HG02938 (cell line): ENCODE data around the gene CIAO2B.

Source experiments
- ATAC-seq: cut with Tn5 transposase; IDR thresholded peaks from one replicate; pipeline ENCODE4 v1.9.1; 2021; ENCODE audit warnings: mild to moderate bottlenecking, moderate library complexity; ENCODE audit not compliant: unreplicated experiment

Gene CIAO2B

DNA sequence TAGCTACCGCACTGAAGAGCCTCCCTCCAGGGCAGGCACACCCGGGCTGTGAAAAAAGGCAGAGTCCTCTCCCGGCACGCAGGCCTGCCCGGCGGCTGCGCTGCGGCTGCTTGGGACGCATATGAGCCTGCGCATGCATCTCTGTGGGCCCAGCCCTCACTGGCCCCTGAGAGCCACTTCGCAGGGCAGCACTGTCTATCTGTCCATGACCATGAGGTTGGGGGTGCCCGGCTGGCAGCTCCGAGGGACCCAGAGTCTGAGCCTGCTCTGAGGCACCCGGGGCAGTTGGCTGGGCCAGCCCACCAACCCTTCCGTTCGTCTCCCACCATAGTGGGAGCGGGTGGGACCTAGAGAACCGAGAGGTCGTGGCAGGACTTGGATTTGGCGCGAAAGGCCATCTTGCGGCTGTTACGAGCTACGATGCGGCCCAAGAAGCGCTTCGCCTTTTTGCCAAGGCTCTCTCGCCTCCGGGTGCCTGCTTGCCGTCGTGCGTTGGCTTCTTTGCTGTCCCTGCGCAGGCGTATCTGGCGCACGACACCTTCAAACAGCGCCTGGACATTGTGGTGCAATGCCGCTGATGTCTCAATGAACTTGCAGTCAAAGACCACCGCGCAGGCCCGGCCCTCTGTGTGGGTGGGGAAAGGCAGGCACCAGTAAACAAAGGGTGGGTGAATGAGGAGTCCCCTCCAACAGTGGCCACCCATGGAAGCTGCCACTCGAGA, 12.3 kb downstream of the CIAO2B start:
- no peak for ATAC-seq

DNA sequence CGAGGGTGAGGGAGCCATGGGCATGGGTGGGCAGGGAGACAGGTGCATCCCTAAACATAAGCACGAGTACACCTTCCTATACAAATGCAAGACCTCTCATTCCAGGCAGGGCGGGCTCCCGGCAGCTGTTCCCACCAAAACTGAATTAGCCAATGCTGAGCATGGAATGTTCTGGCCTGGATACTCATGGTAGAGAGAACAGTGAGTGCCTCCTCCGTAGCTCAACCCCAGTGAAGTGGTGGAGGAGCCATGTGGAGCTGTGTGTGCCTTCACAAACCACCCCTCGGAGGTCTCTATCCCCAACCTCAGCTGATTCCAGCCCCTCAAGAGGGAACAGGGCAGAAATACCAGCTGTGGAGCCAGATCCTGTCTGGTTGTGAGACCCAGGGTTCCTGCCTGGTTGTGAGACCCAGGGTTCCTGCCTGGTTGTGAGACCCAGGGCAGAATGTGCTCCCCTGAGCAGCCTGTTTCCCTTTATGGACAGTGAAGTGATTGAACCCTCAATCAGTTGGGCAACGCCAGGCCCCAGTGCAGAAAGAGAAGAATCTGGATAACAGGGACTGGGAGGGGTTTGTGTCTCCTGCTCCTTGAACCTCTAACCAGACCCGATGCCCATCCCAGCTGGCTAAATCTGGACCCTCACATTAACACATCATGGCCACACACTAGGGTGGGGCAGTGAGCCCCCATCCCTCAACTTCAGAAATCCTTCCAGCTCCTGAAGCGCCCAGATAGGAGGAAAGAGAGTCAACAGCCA, 13.1 kb downstream of the CIAO2B start:
- ATAC-seq, result no peak

DNA sequence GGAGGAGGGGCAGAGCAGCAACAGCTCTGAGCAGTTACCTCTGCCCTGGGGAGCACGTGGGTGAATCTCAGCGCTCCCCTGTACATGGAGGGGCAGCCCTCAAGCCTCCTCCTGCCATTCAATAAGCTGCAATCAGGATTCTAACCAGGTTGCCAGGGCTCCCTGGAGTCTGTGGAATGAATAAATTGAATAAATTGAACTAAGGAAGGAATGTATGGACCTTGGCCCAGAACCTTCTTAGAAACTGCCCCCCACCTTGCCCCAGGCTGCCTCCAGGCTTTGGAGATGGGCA, 14.0 kb downstream of the CIAO2B start:
- ATAC-seq, result no peak

DNA sequence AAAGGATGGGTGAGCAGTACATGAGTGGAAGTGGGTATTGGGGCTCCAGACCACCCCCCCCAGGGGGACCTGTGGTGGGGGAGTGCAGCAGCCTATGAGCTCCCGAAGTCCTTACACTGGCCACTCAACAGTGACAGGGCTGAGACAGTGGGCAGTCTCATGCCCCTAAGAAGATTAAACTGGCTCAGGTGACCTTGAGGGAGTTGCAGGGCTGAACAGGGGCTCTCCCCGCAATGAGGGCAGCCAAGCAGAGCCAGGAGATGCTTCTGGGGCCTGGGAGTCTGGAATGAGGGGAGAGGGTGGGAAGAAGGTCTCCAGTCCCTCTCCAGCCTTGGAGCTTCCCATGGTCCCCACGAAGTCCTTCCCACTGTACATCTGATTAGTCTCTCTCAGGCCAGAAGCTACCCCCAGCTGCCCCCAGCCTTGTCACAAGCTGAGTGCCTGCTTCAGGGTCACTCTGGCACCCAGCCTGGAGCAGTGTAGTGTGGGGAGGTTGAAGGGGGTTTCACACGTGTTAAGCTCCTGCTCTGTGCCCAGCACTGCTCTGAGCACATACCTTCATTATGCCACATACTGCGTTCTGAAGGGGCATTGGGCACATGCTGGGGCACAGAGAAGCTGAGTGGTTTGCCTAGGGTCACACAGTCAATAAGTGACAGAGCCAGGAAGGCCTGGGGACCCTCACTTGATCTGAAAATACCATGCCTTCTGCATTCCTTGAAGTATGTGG, 14.5 kb downstream of the CIAO2B start:
- no peak for ATAC-seq

DNA sequence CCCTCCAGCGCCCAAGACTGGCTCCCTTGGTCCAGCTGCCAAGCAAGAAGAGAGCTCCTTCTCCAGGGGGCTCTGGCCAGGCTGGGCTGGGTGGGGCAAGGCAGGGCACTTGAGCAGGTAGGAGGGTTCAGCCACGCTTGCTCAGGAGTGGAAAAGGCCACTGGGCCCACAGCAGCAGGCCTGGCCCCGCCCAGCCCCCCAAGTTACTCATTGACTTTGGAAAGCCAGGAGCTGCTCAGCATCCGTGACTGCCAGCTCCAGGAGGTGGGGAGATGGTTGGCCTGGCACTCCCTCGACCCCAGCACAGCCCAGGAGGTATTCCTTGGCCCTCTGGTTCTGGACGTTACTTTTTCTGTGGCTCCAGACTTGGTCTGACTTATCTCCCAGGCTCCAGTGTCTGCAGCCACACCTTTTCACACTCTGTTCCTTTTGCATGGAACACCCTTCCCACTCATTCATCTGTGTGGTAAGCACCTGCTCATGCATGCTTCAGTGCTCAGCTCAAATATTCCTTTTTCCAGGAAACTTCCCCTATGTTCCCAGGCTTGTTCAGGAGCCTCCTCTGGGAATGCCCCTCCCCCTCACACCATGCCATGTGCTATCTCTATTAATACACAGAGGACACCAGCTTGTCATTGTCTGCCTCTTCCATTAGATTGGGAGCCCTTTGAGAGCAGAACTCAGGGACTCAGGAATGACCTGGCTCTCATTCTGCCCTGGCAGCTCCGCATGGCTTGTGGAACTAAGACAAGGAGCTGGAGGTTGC, 15.2 kb downstream of the CIAO2B start, which contains the start of gene CDH16:
Gene CDH16, minus strand, starts transcription at position 83 of the 766 bp plus-strand sequence. CDS start 820 bp downstream, outside the sequence.
- no peak for ATAC-seq

DNA sequence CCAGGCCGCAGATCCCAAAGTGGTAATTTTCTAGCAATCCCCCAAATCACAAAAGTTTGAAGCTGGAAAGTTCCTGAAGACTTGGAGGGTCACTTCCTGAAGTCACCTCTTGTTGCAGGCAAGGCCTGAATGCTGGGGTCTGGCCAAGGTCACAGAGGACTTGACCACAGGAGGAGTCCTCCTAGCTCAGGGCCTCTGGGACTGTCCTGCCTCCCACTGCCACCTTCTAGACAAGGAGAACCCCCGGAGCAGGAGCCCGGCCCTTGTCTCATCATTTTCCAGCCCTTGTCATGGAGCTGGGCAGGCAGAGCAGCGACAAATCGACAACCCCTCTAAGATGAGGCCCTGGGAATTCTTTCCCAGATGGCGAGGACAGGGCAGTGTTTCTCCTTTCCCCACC, 15.8 kb downstream of the CIAO2B start:
- no peak for ATAC-seq

DNA sequence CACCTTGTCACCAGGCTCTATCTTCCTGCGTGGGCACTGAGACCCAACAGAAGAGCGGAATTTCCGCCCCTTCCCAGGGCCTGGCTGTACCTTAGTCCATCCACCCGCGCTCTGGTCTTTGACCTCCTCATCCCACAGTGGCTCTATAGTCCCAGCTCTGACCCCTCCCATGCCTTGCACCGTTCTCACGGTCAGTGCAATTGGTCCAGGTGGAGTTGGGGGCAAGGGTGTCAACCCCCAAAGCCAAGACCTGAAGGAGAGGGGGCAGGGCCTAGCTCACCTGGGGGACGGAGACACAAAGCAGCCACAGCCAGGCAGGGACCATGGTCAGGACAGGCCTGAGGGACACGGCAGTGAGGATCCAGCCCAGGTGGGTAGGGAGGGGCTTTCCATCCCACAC, 16.5 kb downstream of the CIAO2B start:
- ATAC-seq, result no peak

DNA sequence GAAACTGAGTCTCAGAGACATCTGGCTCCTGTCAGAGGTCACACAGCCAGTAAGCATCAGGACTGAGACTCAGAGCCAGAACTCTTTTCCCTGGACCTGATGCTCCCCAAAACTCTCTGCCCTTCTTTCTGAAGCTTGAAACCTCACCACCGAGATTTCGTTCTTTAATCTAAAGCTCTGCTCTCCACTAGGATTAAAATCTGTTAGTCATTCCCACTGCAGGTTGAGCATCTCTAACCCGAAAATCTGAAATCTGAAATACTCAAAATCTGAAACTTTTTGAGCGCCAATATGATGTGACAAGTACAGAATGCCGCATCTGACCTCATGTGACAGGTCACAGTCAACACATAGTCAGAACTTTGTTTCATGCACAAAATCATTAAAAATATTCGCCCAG, 17.7 kb downstream of the CIAO2B start:
- ATAC-seq, result no peak

DNA sequence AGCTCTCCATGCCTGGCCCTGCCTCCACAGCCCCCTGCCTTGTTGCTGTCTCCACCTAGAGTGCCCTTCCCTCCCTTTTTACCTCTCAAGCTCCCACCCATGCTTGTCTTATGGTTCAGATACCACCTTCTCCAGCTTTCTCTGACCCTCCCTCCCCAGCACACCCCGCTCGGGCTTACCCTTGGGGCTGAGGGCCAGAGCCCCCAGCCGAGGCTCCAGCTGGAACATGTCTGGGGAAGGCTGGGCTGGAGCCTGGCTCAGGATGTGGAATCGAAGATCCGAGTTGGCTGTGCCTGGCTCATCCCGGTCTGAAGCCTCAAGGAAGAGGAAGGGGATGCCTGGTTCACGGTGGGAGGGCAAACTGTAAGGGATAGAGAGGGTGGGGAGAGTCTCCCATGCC, 19.2 kb downstream of the CIAO2B start:
- ATAC-seq, result no peak

DNA sequence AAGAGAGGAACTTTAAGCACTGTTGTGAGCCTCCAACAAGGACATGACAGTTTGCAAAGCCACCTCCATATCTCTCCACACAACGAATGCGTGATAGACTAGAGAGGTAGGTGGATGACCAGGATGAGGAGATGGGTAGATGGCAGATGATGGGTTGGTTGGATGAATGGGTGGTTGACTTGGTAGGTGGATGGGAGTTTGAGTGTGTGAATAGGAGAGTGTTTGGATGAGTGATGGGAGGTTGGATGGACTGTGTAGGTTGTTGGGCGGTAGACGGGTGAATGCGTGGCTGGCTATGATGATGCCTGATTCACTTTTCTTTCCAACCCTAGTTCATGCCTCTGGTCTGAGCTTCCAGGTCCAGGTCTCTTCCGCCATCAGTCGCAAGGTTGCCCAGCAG, 19.7 kb downstream of the CIAO2B start:
- no peak for ATAC-seq

DNA sequence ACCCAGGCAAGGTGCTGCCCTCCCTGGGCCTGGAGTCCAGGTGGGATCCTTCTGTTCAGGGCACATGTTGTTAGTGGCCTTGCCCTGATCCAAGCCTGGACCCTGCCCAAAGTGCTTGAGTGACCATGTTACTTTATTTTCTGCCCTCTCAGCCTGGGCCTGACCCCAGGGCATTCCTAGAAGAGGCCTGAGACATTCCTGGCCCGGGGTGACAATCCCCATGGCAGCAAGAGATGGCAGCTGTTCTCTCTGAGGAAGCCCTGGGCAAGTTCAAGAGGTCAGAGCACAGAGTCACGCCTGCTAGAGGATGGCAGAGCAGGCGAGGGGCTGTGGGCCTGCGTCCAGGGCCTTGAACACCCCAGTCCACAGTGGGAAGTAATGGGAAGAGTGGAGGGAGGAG, 20.5 kb downstream of the CIAO2B start:
- no peak for ATAC-seq

DNA sequence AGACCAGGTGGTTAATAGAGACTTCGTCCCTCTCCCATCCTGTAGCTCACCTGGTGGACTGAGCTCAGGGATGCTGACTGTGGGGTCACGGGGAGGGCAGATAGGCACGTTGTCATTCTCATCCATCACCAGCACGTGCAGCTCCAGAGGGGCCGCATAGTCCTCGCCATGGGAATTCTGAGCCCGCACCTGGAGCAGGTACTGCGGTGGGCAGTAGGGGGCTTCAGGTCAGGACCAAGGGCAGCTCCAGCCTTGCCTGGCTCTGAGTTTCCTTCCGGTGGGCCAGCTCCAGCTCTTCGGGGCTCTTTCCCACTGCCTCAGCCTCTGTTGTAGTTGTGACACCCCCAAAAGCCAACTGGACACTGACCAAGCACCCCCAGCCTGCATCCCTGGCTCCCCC, 21.1 kb downstream of the CIAO2B start:
- no peak for ATAC-seq

DNA sequence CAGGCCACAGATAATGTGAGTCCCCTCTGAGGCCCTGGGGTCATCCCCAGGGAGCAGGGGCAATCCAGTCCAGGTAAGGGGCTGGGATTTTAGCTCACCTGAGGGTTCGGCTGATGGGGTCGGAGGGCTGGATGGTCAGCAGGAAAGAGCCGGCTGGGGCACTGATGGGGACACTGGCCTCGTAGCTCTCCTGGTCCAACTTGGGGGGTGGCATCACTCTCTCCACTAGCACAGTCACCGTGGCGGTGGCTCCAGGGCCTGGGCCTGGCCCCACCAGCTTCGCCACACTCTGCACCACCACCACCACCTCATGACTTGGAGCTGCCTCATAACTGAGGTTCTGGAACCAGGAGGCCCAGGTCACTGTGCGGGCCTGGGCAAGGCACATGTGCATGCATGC, 22.4 kb downstream of the CIAO2B start:
- no peak for ATAC-seq

DNA sequence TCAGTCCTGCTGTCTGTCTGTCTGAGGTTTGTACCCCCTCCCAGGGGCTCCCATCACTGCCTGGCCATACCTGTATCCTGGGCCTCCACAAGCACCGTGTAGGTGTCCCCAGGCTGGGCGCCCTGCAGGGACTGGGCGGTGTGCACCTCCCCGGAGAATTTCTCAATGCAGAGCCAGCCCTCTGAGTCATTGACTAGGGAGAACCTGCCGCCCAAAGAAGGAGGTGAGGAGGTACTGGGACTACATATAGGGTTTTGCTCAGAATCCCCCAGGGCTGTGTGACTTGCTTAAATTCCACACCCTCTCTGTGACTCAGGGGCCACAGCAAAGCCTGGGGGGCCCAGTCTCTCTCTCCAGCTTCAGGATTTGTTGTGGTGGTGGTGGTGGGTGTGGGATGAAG, 23.1 kb downstream of the CIAO2B start:
- ATAC-seq, result no peak

DNA sequence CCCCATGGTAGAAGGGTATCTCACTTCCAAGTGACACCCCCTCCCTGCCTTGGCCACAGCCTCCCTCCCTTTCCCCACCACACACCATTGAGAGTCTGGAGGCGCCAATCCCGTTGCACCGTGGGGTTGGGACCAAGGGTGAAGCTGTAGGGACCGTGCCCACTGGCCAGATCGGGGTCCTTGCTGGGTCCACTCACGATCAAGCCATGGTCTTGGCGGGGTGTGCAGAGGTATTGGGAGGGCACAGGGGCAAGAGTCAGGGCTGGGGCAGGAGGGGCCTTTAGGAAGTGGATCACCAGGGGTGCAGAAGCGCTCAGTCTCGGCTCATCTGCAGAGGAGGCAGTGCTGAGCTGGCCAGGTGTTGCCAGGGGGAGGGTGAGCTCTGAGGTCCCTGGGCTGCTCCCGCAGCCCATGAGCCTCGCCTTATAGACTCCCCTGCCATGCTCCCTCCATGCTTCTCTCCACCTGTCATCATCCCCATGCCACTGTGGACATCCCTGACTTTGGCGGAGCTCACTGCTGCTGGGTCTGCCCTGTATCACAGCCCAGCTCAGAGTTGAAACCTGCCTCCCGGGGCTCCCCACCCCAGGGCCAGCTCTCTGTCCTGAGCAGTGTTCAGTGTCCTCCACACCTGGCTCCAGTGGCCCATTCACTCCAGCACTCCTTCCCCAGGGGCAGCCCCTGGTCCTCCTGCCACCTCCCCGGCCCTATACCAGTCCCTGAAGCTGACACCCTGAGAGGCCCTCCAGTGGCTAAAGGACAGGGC, 23.8 kb downstream of the CIAO2B start:
- ATAC-seq, result no peak

DNA sequence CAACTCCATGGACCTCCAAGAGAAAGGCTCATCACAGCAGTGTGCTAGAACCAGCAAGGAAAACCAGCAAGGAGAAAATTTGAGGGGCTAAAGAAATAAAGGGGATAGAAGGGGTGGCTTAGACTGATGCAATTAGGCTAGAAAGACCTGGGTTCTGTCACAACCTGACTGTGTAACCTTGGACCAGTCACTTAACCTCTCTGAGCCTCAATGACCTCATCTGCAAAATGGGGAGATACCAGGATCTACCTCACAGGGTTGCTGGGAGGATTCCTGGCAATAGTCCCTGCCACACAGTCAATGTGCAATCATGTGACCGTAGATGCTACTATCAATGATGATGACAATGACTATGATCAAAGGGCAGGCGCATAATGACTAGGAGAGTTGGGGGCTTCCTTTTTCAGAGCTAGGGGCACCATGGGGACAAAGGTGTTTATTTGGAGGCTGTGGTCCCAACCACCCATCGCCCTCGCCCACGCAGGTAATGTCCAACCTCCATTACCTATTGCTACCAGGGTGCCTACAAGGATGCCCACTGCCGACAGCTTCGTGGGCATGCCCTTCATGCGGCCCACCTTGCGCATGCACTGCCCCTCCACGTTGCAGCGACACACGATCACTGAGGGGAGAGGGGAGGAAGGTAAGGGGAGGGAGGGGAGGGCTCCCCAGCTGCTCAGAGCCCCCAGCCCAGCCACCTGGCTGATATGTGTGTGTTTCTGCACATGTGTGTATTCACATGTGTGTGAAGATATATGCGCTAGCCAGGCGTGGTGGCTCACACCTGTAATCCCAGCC, 25.2 kb downstream of the CIAO2B start:
- ATAC-seq, result no peak

DNA sequence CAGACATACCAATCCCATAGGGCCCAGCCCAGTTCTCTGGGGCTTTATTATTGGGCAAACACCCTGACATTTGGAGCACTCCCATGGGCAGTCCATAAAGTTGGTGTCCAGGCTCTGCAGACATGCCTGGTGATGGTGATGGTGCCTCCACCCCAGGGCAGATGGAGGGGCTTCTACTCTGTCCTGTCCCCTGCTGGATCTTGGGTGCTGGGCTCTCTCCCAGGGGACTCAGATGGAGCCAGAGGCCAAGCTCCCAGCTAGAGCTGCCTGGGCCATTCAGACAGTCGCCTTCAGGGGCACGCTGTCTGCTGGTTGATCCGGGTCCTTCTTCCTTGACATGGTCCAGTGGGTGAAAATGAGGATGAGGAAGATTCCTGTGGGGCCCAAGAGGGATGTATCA, 26.1 kb downstream of the CIAO2B start:
- ATAC-seq, result no peak

DNA sequence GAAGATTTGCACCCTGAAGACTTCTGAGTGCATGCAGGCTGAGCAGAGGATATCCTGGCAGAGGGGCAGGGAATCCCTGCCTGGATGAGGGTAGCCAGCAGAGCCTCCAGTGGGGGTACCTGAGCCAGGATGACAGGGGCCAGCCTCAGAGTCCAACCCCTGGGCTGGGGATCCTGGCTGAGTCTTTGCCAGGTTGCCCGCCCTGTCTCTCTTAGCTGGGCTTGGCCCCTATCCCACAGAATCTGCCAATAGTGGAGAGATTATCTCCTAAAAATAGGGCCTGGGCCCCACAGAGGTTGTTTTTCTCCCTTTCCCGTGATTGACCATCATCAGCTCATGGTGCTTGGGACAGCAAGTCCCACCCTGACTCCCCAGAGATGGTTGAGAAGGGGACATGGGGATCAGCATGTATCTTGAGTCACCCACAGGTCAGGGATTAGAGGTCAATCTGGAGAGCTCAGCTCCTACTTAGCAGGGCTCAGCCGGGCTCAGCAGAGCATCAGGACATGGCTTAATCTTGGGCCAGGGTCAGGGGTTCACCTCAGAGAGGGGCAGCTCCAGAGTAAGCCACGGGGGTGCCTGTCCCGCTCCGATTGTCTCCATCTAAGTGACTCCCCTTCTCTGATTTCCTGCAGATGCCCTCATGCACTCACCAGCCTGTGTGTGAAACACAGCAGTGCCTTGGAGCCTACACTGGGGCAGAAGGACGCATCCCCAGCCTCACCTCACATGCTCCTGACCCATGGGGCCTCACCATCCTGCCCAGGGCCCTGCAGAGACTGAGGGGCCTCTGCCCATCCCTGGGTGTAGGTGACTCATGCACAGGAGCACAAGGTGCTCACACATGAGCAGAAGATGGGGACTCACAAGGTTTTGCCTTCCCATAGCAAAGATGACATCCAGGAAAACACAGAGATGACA, 27.0 kb downstream of the CIAO2B start:
- no peak for ATAC-seq
